ENCODE measurements around the gene KDM4C. TPM values are rescaled to one million over a fixed set of nuclear protein-coding genes. Genes with fewer than 3 reads are reported as not detected.
A peak's percentile ranks its signal among the peaks of the same experiment; 100 is the strongest.

The KDM4C gene
- total and polyA plus RNA-seq, 2 of the 4 experiments (the other 2 are of a cell fraction): 11.8 to 23.8 TPM

DNA sequence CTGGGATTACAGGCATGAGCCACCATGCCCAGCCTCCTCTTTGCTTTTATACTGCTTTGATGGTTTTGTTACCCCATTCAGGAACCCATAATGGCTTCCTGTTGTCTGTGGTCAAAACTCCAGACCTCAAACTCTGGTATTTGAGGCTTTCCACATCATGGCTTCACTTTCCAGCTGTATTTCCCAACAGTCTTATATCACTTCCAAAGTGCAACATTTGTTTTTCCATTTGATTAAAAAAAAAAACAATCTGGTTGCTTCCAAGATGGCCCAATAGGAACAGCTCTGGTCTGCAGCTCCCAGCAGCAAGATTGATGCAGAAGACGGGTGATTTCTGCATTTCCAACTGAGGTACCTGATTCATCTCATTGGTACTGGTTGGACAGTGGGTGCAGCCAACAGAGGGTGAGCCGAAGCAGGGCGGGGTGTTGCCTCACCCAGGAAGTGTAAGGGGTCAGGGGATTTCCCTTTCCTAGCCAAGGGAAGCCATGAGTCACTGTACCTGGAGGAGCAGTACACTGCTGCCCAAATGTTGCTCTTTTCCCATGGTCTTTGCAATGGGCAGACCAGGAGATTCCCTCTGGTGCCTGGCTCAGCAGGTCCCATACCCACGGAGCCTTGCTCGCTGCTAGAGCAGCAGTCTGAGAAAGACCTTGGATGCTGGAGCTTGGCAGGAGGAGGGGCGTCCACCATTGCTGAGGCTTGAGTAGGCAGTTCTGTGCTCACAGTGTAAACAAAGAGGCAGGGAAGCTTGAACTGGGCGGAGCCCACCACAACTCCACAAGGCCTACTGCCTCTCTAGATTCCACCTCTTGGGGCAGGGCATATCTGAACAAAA is 458.4 kb downstream of the KDM4C start:
- intact Hi-C loops (cut with micrococcal nuclease) (no loop called here), in situ Hi-C loops (cut with MboI; ENCODE audit: low sequenced_read_pairs) (no loop called here), dilution Hi-C loops (cut with HindIII; ENCODE audit: low sequenced_read_pairs, unreplicated experiment) (no loop called here)
- no peak overlapping the region for H2BK120ac ChIP-seq (ENCODE audit: low read depth, low read length)
- H2AK5ac ChIP-seq (ENCODE audit: low read depth, low read length): no peak overlapping the region
- H3K4ac ChIP-seq (ENCODE audit: low read depth, low read length): no peak overlapping the region
- H3K56ac ChIP-seq (ENCODE audit: extremely low read depth, insufficient read depth, low read length): no peak overlapping the region
- ATAC-seq (ENCODE audit: low read depth) (no peak), DNase-seq (peak; percentile 7)
- H3K23ac ChIP-seq (ENCODE audit: low read depth, low read length): no peak overlapping the region
- H3K9ac ChIP-seq (ENCODE audit: low read depth, low read length): no peak overlapping the region
- H4K8ac ChIP-seq (ENCODE audit: low read depth in 2 of 2, low read length in 2 of 2): no peak overlapping the region
- no peaks in the 10 kb centered on the region for H3K36me3 ChIP-seq (ENCODE audit: control insufficient read depth, insufficient read depth, low read length)
- no peak overlapping the region for H4K91ac ChIP-seq (ENCODE audit: insufficient read depth, low read depth, low read length)
- TF ChIP-seq CEBPB (IDR thresholded peaks at IDR 0.05; ENCODE audit: low read depth, low read length) (no peak), MXI1 (IDR thresholded peaks at IDR 0.05; ENCODE audit: borderline replicate concordance, low read depth, low read length) (no peak), FOS (IDR thresholded peaks at IDR 0.05; ENCODE audit: low read depth, low read length) (no peak), NFE2L2 (IDR thresholded peaks at IDR 0.05; ENCODE audit: low read depth, low read length) (no peak), RFX5 (IDR thresholded peaks at IDR 0.05; ENCODE audit: low read depth, low read length) (no peak), MAFK (IDR thresholded peaks at IDR 0.05; ENCODE audit: low read depth, low read length) (no peak)
- H3K4me1 ChIP-seq (ENCODE audit: control insufficient read depth, insufficient read depth, low read length): no peaks in the 10 kb centered on the region
- no peaks in the 10 kb centered on the region for H3K79me1 ChIP-seq (ENCODE audit: low read depth in 1 of 2, low read length in 2 of 2)
- H3K27me3 ChIP-seq (ENCODE audit: control insufficient read depth, insufficient read depth, low read length): no peaks in the 10 kb centered on the region
- no peak overlapping the region for H3K4me3 ChIP-seq (ENCODE audit: insufficient read depth, low read depth, low read length)
- H3K14ac ChIP-seq (replicated peaks; ENCODE audit: low read depth, low read length): no peak overlapping the region
- H2AFZ ChIP-seq (replicated peaks; ENCODE audit: low read length, poor library complexity): no peak overlapping the region
- H2BK5ac ChIP-seq (ENCODE audit: low read depth, low read length, poor library complexity, severe bottlenecking): no peak overlapping the region
- no peak overlapping the region for H3K4me2 ChIP-seq (ENCODE audit: low read depth, low read length)
- H3K27ac ChIP-seq (ENCODE audit: insufficient read depth, low read length): no peak overlapping the region
- no peak overlapping the region for H2BK15ac ChIP-seq (ENCODE audit: low read depth, low read length)
- 100% methylated on average over 1 of the region's 7 CpGs; no CpG with 5 or more reads in 1 of the 2 experiments for WGBS, 2 experiments (ENCODE audit: extremely low coverage in 2 of 2, insufficient read length in 1 of 2)
- no peak overlapping the region for H4K5ac ChIP-seq (ENCODE audit: low read depth, low read length)
- H4K20me1 ChIP-seq (ENCODE audit: insufficient read depth, low read length): no peaks in the 10 kb centered on the region
- no peaks in the 10 kb centered on the region for H3K9me1 ChIP-seq (ENCODE audit: insufficient read depth, low read length)
- no TSS peak for BruUV-seq (replicated peaks)
- ChIA-PET CTCF (no interaction called here), POLR2A (ENCODE audit: unreplicated experiment) (no interaction called here)
- H3K18ac ChIP-seq (ENCODE audit: low read depth, low read length): no peak overlapping the region
- H2BK20ac ChIP-seq (ENCODE audit: low read depth, low read length): no peak overlapping the region
- H2AK9ac ChIP-seq (replicated peaks; ENCODE audit: low read depth, low read length, poor library complexity): no peak overlapping the region
- no peaks in the 10 kb centered on the region for H3K9me3 ChIP-seq (ENCODE audit: control insufficient read depth, insufficient read depth, low read length)
